Gastroesophageal sphincter (tissue), 3 donors: ENCODE data around the gene GLDC.

Experiments
- POLR2A ChIP-seq, 2 donors: fragments of 450-650 bp; IDR thresholded peaks; one replicate each; pipeline ENCODE4 v1.6.1; 2017; ENCODE audit warnings: antibody characterized with exemption in 2 of 2, mild to moderate bottlenecking in 2 of 2, moderate library complexity in 1 of 2
- POLR2AphosphoS5 ChIP-seq: sonication (generic); formaldehyde crosslinking; IDR thresholded peaks from one replicate; pipeline ENCODE4 v1.6.1; 2017; ENCODE audit warnings: antibody characterized with exemption
- TF ChIP-seq, protein P1 (sequence below), 4 experiments: fragments of 200-600 bp in 2 of 4; fragments of 450-650 bp in 2 of 4; sonication (generic) in 1 of 4; IDR thresholded peaks; one replicate each; pipeline ENCODE4 v1.5.1; 2017 to 2019; ENCODE audit warnings: antibody characterized with exemption in 4 of 4, mild to moderate bottlenecking in 2 of 4, moderate library complexity in 2 of 4

DNA sequence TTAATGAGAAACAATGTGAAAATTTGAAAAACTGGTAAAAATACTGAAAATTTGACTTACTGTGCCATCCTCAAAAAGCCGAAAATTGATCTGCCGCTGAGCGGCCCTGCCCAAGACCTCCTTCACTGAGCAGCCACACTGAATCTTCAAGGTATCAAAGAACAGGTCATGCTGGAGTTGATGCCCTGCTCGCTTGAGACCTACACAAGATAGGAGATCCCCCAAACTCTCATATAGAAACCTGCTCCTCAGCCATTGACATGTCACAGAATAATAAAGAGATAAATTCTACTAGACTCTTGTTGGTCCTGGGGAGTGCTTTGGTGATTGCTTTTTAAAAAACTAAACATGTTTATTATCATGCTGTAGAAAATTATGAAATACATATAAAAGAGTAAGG is 52.7 kb downstream of the GLDC start:
- TF ChIP-seq, protein P1, sequence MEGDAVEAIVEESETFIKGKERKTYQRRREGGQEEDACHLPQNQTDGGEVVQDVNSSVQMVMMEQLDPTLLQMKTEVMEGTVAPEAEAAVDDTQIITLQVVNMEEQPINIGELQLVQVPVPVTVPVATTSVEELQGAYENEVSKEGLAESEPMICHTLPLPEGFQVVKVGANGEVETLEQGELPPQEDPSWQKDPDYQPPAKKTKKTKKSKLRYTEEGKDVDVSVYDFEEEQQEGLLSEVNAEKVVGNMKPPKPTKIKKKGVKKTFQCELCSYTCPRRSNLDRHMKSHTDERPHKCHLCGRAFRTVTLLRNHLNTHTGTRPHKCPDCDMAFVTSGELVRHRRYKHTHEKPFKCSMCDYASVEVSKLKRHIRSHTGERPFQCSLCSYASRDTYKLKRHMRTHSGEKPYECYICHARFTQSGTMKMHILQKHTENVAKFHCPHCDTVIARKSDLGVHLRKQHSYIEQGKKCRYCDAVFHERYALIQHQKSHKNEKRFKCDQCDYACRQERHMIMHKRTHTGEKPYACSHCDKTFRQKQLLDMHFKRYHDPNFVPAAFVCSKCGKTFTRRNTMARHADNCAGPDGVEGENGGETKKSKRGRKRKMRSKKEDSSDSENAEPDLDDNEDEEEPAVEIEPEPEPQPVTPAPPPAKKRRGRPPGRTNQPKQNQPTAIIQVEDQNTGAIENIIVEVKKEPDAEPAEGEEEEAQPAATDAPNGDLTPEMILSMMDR (IDR thresholded peaks at IDR 0.05): no peak
- TF ChIP-seq POLR2A (IDR thresholded peaks at IDR 0.05): no peak
- no peak for TF ChIP-seq POLR2AphosphoS5
